ENCODE measurements around the gene TRRAP. TPM values are rescaled to one million over a fixed set of nuclear protein-coding genes. Genes with fewer than 3 reads are reported as not detected.

Gene TRRAP
- total RNA-seq, 3 donors from 2014 or later = 24.6 to 39.0 (median 38.9) TPM

GRCh38 chr7:99037327-99037940, 159.1 kb downstream of the TRRAP start:
- Histone ChIP-seq H3K27ac (no peak overlapping the region), H3K4me1 (no peaks in the 10 kb centered on the region), H3K27me3 (no peaks in the 10 kb centered on the region), H3K4me3 (no peak overlapping the region), H3K9me3 (no peaks in the 10 kb centered on the region), H3K36me3 (peaks cover 6% of the 10 kb centered on the region)
- no peak for DNase-seq (ENCODE audit: low spot score in 2 of 2)
- TF ChIP-seq POLR2A (IDR thresholded peaks at IDR 0.05) = no peak
- TF ChIP-seq CTCF (IDR thresholded peaks at IDR 0.05) = no peak
- no peak for TF ChIP-seq POLR2AphosphoS5 (IDR thresholded peaks at IDR 0.05)
- intact Hi-C loops (cut with DNase I; ENCODE audit: low total_unique reads) = loop anchor here (10.0 kb wide), 1 partner anchor 277 kb away; no protein-coding TSS in a partner anchor

- Histone ChIP-seq H3K4me1 (no peaks in the 10 kb centered on the region), H3K9me3 (no peaks in the 10 kb centered on the region), H3K4me3 (no peak overlapping the region), H3K27ac (no peak overlapping the region), H3K36me3 (peaks cover 6% of the 10 kb centered on the region), H3K27me3 (no peaks in the 10 kb centered on the region)
- intact Hi-C loops (cut with DNase I; ENCODE audit: low total_unique reads) = loop anchor here (10.0 kb wide), 1 partner anchor 277 kb away; no protein-coding TSS in a partner anchor
- TF ChIP-seq POLR2AphosphoS5 (IDR thresholded peaks at IDR 0.05) (no peak), POLR2A (IDR thresholded peaks at IDR 0.05) (no peak), CTCF (IDR thresholded peaks at IDR 0.05) (no peak)
- DNase-seq (ENCODE audit: low spot score in 2 of 2) = no peak
Observed at GRCh38 chr7:99038086-99038855, 159.9 kb downstream of the TRRAP start.

- H3K27me3 ChIP-seq = no peaks in the 10 kb centered on the region
- no peak for DNase-seq (ENCODE audit: low spot score in 2 of 2)
- no peaks in the 10 kb centered on the region for H3K4me1 ChIP-seq
- H3K9me3 ChIP-seq = no peaks in the 10 kb centered on the region
- intact Hi-C loops (cut with DNase I; ENCODE audit: low total_unique reads) = loop anchor here (10.0 kb wide), 1 partner anchor 275 kb away; no protein-coding TSS in a partner anchor
- peaks cover 6% of the 10 kb centered on the region for H3K36me3 ChIP-seq
- TF ChIP-seq POLR2AphosphoS5 (IDR thresholded peaks at IDR 0.05) (no peak), POLR2A (IDR thresholded peaks at IDR 0.05) (no peak), CTCF (IDR thresholded peaks at IDR 0.05) (no peak)
- H3K27ac ChIP-seq = no peak overlapping the region
- no peak overlapping the region for H3K4me3 ChIP-seq
Observed at GRCh38 chr7:99039384-99039891, 161.1 kb downstream of the TRRAP start.

- no peaks in the 10 kb centered on the region for H3K9me3 ChIP-seq
- intact Hi-C loops (cut with DNase I; ENCODE audit: low total_unique reads) = no loop called here
- peak overlapping the region; percentile 18 to 72 for H3K27ac ChIP-seq
- H3K36me3 ChIP-seq = peaks cover 5% of the 10 kb centered on the region
- no peak overlapping the region for H3K4me3 ChIP-seq
- no peaks in the 10 kb centered on the region for H3K4me1 ChIP-seq
- DNase-seq (ENCODE audit: low spot score in 2 of 2) = peak; percentile 70 to 77
- no peaks in the 10 kb centered on the region for H3K27me3 ChIP-seq
- TF ChIP-seq CTCF (IDR thresholded peaks at IDR 0.05) = peak; percentile 50 to 87 (median 78)
- TF ChIP-seq POLR2AphosphoS5 (IDR thresholded peaks at IDR 0.05) = peak in 2 of 3 donors; percentile 30 to 49
- no peak for TF ChIP-seq POLR2A (IDR thresholded peaks at IDR 0.05)
Observed at GRCh38 chr7:99040104-99040958, 162.0 kb downstream of the TRRAP start.
